Activated naive CD8-positive, alpha-beta T cell (primary cell): ENCODE data around the gene FBXL19.
A peak's percentile ranks its signal among the peaks of the same experiment; 100 is the strongest.

Experiments
- H3K27ac Mint-ChIP-seq: one replicate; pipeline ENCODE4 v1.8.0; 2021; ENCODE audit warnings: mixed read lengths
- H3K27me3 Mint-ChIP-seq: one replicate; pipeline ENCODE4 v1.8.0; 2021; ENCODE audit warnings: mixed read lengths
- H3K36me3 Mint-ChIP-seq: one replicate; pipeline ENCODE4 v1.8.0; 2021; ENCODE audit warnings: mixed read lengths
- H3K4me1 Mint-ChIP-seq: one replicate; pipeline ENCODE4 v1.8.0; 2021; ENCODE audit warnings: low read depth, mixed read lengths
- H3K4me3 Mint-ChIP-seq: one replicate; pipeline ENCODE4 v1.8.0; 2021; ENCODE audit warnings: mild to moderate bottlenecking, mixed read lengths
- H3K9me3 Mint-ChIP-seq: one replicate; pipeline ENCODE4 v1.8.0; 2021; ENCODE audit warnings: low read depth, mixed read lengths

Gene FBXL19

GRCh38 chr16:30953511-30954124, 30.2 kb downstream of the FBXL19 start:
- Mint-ChIP-seq H3K36me3 (no peaks in the 10 kb centered on the region), H3K4me3 (no peak overlapping the region), H3K27ac (no peak overlapping the region), H3K4me1 (peaks cover 14% of the 10 kb centered on the region), H3K27me3 (no peaks in the 10 kb centered on the region), H3K9me3 (no peaks in the 10 kb centered on the region)

- H3K4me1 Mint-ChIP-seq = peaks cover 21% of the 10 kb centered on the region
- peak overlapping the region; percentile 68 for H3K27ac Mint-ChIP-seq
- H3K36me3 Mint-ChIP-seq = peaks cover 1% of the 10 kb centered on the region
- H3K9me3 Mint-ChIP-seq = no peaks in the 10 kb centered on the region
- no peaks in the 10 kb centered on the region for H3K27me3 Mint-ChIP-seq
- H3K4me3 Mint-ChIP-seq = no peak overlapping the region
Observed at GRCh38 chr16:30954993-30955392, 31.6 kb downstream of the FBXL19 start.

- Mint-ChIP-seq H3K27me3 (no peaks in the 10 kb centered on the region), H3K36me3 (peaks cover 3% of the 10 kb centered on the region), H3K4me1 (peaks cover 20% of the 10 kb centered on the region), H3K27ac (peak overlapping the region; percentile 99), H3K9me3 (no peaks in the 10 kb centered on the region), H3K4me3 (peak overlapping the region; percentile 94)
Observed at GRCh38 chr16:30956601-30957455, 33.5 kb downstream of the FBXL19 start.

GRCh38 chr16:30957456-30958174, 34.2 kb downstream of the FBXL19 start, which contains the start of gene SETD1A:
TSS of gene SETD1A (plus strand) at chr16:30957754. CDS start at chr16:30958732, 978 bp downstream.
- Mint-ChIP-seq H3K27me3 (no peaks in the 10 kb centered on the region), H3K27ac (peak within 1 kb of the TSS; percentile 99), H3K9me3 (no peaks in the 10 kb centered on the region), H3K36me3 (peaks cover 3% of the 10 kb centered on the region), H3K4me3 (peak within 1 kb of the TSS; percentile 95), H3K4me1 (peaks cover 20% of the 10 kb centered on the region)

DNA sequence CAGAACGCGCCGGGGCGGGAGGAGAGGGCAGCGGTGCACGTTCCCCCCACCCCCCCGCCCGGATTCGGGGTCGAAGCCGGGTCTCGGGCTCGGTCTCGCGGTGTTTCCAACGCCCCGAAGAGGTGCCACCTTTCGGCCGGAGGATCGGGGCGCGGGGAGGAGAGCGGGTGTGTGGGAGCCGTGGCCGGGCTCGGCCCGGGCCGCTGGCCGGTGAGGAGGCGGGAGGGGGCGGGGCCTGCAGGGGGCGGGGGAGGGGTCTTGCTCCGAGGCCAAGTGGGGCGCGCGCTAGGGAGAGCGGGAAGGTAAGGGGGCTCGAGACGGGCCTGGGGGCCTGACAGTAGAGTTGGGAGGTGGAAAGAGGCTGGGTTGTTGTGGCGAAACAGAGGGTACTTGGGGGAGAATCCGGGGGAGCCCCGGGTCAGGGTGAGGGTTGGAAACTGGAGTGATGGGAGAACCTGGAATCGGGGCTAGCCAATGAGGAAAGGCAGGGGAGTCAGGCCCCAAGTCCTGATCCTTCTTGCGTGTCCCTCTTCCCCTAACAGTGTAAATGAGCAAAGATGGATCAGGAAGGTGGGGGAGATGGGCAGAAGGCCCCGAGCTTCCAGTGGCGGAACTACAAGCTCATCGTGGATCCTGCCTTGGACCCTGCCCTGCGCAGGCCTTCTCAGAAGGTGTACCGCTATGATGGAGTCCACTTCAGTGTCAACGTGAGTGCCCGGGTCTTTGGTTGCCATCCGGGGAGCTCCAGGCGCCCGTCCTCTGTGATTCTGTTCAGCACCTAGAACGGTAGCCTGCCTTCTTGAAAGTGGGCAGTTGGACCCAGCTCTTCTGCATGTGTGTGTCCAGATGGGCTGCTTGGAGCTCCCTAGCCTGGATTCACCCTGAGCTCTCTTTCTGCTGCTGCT, 35.1 kb downstream of the FBXL19 start:
- peaks cover 20% of the 10 kb centered on the region for H3K4me1 Mint-ChIP-seq
- H3K27ac Mint-ChIP-seq = peak overlapping the region; percentile 95
- no peaks in the 10 kb centered on the region for H3K27me3 Mint-ChIP-seq
- peaks cover 6% of the 10 kb centered on the region for H3K36me3 Mint-ChIP-seq
- no peaks in the 10 kb centered on the region for H3K9me3 Mint-ChIP-seq
- H3K4me3 Mint-ChIP-seq = peak overlapping the region; percentile 95

DNA sequence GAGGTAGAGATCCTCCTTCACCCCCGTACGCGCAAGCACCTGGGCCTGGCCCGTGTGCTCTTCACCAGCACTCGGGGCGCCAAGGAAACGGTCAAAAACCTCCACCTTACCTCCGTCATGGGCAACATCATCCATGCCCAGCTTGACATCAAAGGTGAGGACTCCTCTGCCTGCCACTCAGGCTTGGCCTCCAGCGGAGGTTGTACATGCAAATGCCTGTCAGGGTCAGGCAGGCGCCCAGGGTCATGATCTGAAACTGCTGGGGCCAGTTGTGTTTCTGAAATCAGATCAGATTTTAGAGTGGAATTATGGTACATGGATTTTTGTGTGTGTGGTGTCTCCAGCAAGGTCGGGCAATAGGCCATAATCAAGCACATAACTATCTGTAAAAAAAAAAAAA, 38.0 kb downstream of the FBXL19 start:
- H3K9me3 Mint-ChIP-seq = no peaks in the 10 kb centered on the region
- no peak overlapping the region for H3K4me3 Mint-ChIP-seq
- H3K27me3 Mint-ChIP-seq = no peaks in the 10 kb centered on the region
- peaks cover 20% of the 10 kb centered on the region for H3K4me1 Mint-ChIP-seq
- H3K36me3 Mint-ChIP-seq = peaks cover 6% of the 10 kb centered on the region
- no peak overlapping the region for H3K27ac Mint-ChIP-seq

GRCh38 chr16:30963925-30964511, 40.6 kb downstream of the FBXL19 start:
- H3K4me3 Mint-ChIP-seq = no peak overlapping the region
- peaks cover 15% of the 10 kb centered on the region for H3K4me1 Mint-ChIP-seq
- H3K36me3 Mint-ChIP-seq = peaks cover 6% of the 10 kb centered on the region
- H3K9me3 Mint-ChIP-seq = no peaks in the 10 kb centered on the region
- no peaks in the 10 kb centered on the region for H3K27me3 Mint-ChIP-seq
- no peak overlapping the region for H3K27ac Mint-ChIP-seq

- H3K9me3 Mint-ChIP-seq = no peaks in the 10 kb centered on the region
- peaks cover 6% of the 10 kb centered on the region for H3K36me3 Mint-ChIP-seq
- peaks cover 8% of the 10 kb centered on the region for H3K4me1 Mint-ChIP-seq
- H3K27me3 Mint-ChIP-seq = no peaks in the 10 kb centered on the region
- no peak overlapping the region for H3K4me3 Mint-ChIP-seq
- H3K27ac Mint-ChIP-seq = no peak overlapping the region
Observed at GRCh38 chr16:30964574-30965226, 41.3 kb downstream of the FBXL19 start.

DNA sequence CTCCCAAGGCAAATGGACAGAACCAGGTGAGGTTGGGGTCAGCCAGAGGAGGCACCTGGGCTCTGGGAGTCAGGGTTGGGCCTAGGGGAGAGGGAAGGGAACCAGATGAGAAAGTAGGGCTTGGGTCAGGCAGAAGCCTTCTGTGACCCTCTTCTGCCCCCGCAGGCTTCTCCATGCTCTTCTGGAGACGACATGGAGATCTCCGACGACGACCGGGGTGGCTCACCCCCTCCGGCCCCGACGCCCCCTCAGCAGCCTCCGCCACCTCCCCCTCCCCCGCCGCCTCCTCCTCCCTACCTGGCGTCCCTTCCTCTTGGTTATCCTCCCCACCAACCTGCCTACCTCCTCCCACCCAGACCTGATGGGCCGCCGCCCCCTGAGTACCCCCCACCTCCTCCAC, 42.1 kb downstream of the FBXL19 start:
- Mint-ChIP-seq H3K4me3 (no peak overlapping the region), H3K9me3 (no peaks in the 10 kb centered on the region), H3K27ac (no peak overlapping the region), H3K36me3 (peaks cover 3% of the 10 kb centered on the region), H3K27me3 (no peaks in the 10 kb centered on the region), H3K4me1 (peaks cover under 1% of the 10 kb centered on the region)

- H3K9me3 Mint-ChIP-seq = no peaks in the 10 kb centered on the region
- no peak overlapping the region for H3K27ac Mint-ChIP-seq
- peaks cover 5% of the 10 kb centered on the region for H3K36me3 Mint-ChIP-seq
- H3K27me3 Mint-ChIP-seq = no peaks in the 10 kb centered on the region
- H3K4me1 Mint-ChIP-seq = no peaks in the 10 kb centered on the region
- H3K4me3 Mint-ChIP-seq = no peak overlapping the region
Observed at GRCh38 chr16:30966033-30966619, 42.8 kb downstream of the FBXL19 start.

DNA sequence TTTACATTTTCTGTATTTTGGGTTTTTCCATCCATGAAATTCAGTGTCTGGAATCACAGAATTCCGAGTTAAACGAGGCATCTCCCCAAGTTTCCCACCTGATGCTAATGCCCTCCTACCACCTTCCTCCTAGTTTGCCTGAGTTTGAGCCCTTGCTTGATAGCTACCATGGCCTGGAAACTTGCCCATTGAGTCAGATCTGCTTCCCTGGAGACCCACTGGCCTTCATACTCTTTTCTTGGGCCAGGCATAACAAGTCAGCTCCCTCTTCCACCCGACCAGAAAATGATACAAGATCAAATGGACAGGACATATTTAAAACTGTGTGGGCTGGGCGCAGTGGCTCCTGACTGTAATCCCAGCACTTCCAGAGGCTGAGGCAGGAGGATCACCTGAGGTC, 44.4 kb downstream of the FBXL19 start:
- no peak overlapping the region for H3K4me3 Mint-ChIP-seq
- H3K36me3 Mint-ChIP-seq = peaks cover 8% of the 10 kb centered on the region

DNA sequence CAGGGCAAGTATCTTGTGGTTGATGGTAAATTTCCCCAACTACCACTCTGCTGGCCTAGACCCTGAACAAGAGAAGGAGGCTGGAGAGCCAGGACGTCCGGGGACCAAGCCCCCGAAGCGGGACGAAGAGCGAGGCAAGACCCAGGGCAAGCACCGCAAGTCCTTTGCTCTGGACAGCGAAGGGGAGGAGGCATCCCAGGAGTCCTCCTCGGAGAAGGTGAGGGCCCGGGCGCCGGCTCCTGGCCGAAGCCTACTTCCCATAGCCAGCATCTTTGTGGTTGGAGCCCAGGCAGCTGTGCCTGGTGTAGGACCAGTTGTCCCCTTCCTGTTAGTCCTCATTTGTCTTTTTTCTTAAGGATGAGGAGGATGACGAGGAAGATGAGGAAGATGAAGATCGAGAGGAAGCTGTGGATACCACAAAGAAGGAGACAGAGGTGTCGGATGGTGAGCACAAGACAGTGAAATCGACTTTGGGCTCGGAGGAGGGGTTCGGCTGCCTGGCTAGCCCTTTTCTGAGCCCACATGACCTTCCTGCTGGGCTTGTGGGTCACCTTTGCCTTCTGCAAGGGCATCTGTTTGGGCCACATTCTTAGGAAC, 46.0 kb downstream of the FBXL19 start:
- Mint-ChIP-seq H3K4me1 (peaks cover 5% of the 10 kb centered on the region), H3K36me3 (peaks cover 11% of the 10 kb centered on the region), H3K27me3 (no peaks in the 10 kb centered on the region), H3K27ac (no peak overlapping the region), H3K4me3 (no peak overlapping the region), H3K9me3 (no peaks in the 10 kb centered on the region)

More for the DNA sequence above, 44.4 kb downstream of the FBXL19 start:
- Mint-ChIP-seq H3K27me3 (no peaks in the 10 kb centered on the region), H3K9me3 (no peaks in the 10 kb centered on the region), H3K27ac (no peak overlapping the region), H3K4me1 (no peaks in the 10 kb centered on the region)

DNA sequence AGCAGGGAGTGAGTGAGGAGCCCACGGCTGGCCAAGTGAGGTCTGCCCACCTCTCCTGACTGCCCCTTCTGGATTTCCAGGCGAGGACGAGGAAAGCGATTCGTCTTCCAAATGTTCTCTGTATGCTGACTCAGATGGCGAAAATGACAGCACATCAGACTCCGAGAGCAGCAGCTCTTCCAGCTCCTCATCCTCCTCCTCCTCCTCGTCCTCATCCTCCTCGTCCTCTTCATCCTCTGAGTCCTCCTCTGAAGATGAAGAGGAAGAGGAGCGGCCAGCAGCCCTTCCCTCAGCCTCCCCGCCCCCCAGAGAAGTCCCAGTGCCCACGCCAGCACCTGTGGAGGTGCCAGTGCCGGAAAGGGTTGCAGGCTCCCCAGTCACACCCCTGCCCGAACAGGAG, 47.9 kb downstream of the FBXL19 start:
- H3K4me3 Mint-ChIP-seq = no peak overlapping the region
- H3K9me3 Mint-ChIP-seq = no peaks in the 10 kb centered on the region
- no peak overlapping the region for H3K27ac Mint-ChIP-seq
- peaks cover 12% of the 10 kb centered on the region for H3K36me3 Mint-ChIP-seq
- H3K4me1 Mint-ChIP-seq = peaks cover 7% of the 10 kb centered on the region
- H3K27me3 Mint-ChIP-seq = no peaks in the 10 kb centered on the region
